Measurements from ENCODE around the gene BRSK2.

DNA sequence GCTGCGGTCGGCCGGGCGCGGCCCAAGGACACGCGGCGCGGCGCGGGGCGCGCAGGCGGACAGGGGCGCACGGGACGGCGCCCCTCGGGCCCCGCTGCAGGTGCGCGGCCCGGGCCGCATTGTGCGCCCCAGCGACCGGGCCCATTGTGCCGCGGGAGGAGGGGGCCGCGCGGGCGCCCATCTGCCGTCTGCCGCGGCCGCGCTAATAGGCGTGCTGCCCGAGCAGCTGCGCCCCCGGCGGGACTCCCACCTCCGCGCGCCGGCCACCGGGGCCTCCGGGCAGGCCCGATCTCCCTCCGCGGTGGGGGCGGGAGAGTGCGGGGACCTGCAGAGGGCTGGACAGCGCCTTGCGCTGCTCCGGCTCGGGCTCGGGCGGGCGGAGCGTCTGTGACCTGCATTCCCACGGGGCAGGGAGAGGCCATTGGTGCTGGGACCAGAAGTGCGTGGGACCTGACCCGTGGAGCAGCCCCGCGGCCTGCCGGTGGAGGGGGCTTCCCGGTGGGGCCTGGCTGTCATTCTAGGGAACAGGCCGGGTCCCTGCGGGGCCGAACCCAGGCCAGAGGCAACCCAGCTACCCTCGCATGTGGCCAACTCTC, 933 bp downstream of the BRSK2 start:
- TF ChIP-seq, protein P1, sequence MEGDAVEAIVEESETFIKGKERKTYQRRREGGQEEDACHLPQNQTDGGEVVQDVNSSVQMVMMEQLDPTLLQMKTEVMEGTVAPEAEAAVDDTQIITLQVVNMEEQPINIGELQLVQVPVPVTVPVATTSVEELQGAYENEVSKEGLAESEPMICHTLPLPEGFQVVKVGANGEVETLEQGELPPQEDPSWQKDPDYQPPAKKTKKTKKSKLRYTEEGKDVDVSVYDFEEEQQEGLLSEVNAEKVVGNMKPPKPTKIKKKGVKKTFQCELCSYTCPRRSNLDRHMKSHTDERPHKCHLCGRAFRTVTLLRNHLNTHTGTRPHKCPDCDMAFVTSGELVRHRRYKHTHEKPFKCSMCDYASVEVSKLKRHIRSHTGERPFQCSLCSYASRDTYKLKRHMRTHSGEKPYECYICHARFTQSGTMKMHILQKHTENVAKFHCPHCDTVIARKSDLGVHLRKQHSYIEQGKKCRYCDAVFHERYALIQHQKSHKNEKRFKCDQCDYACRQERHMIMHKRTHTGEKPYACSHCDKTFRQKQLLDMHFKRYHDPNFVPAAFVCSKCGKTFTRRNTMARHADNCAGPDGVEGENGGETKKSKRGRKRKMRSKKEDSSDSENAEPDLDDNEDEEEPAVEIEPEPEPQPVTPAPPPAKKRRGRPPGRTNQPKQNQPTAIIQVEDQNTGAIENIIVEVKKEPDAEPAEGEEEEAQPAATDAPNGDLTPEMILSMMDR (IDR thresholded peaks at IDR 0.05) = no peak
- TF ChIP-seq EP300 (IDR thresholded peaks at IDR 0.05) (no peak), POLR2A (IDR thresholded peaks at IDR 0.05) (no peak), POLR2AphosphoS5 (IDR thresholded peaks at IDR 0.05) (no peak)

All from upper lobe of left lung (tissue), 4 donors.